ENCODE results near the gene SDHAF3.
"Not testable (repeated sequence)": the region's sequence is repeated elsewhere in the genome, so short reads cannot be mapped to it uniquely, and the experiment has no call there.

SDHAF3 gene

DNA sequence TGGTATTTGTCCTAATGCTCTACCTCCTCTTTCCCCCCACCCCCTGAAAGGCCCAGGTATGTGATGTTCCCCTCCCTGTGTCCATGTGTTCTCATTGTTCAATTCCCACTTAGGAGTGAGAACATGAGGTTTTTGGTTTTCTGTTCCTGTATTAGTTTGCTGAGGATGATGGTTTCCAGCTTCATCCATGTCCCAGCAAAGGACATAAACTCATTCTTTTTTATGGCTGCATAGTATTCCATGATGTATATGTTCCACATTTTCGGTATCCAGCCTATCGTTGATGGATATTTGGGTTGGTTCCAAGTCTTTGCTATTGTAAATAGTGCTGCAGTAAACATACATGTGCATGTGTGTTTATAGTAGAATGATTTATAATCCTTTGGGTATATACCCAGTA is 5.6 kb downstream of the SDHAF3 start:
- not testable (repeated sequence) for DNase-seq (ENCODE audit: low read depth)

DNA sequence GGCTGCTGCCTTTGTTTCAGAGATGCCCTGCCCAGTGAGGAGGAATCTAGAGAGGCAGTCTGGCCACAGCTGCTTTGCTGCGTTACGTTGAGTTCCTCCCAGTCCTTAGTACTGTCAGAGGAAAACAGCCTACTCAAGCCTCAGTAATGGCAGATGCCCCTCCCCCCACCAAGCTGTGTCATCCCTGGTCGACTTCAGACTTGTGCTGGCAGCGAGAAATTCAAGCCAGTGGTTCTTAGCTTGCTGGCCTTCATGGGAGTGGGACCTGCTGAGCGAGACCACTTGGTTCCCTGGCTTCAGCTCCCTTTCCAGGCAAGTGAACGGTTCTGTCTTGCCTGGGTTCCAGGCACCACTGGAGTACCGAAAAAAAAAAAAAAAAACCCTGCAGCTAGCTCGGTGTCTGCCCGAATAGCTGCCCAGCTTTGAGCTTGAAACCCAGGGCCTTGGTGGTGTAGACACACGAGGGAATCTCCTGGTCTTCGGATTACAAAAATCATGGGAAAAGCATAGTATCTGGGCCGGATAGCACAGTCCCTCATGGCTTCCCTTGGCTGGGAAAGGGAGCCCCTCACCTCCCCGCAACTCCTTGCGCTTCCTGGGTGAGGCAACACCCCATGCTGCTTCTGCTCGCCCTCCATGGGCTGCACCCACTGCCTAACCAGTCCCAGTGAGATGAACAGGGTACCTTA is 9.1 kb downstream of the SDHAF3 start:
- DNase-seq (ENCODE audit: low read depth), result peak; percentile 41

DNA sequence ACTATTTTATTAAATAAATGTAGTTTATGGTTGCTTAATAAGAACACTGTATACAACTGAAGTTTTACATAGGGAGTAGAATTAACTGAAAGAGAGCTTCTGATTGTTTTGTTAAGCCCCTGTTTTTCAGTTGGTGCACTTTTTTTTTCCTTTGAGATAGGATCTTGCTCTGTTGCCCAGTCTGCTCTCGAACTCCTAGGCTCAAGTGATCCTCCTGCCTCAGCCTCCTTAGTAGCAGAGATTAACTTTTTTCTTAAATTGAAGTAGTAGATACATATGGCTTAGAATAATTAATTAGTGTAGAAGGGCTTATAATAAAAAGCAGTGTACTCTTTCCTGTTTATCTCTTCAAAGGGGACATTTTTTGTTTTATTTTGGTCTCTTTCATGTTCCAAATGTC is 11.2 kb downstream of the SDHAF3 start:
- no peak for DNase-seq (ENCODE audit: low read depth)

DNA sequence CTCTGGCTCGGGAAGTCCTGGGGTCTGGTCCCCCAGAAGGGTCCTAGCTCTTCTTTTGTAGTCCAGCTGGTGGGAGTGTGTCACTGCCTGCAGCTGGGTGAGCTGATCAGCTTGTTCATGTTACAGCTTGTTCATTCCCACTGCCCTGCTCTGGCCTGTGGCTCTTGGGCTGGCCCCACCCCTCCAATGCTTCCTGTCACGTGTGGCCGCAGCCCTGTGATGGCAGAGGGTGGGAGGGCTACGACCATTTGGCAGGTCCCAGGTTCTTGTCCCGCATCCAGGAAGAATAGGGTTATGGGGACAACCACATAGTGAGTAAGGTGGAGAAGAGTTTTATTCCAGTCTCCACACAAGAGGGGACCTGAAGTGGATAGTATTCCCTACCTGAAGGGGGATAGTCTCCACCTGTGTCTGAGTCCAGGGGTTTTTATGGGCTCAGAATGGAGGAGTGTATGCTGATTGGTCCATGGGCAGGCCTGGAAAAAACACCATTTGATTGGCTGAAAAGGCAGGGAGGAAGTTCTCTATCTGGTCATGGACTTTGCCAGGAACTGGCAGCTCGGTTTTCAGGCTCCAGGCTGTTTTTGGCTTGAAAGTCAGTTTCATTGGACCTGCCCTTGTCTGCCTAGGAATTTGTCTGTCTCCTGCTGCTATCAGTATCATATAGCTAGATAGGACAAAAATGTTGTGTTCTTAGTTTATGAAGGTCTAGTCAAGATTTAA is 13.1 kb downstream of the SDHAF3 start:
- DNase-seq (ENCODE audit: low read depth), result peak; percentile 15

DNA sequence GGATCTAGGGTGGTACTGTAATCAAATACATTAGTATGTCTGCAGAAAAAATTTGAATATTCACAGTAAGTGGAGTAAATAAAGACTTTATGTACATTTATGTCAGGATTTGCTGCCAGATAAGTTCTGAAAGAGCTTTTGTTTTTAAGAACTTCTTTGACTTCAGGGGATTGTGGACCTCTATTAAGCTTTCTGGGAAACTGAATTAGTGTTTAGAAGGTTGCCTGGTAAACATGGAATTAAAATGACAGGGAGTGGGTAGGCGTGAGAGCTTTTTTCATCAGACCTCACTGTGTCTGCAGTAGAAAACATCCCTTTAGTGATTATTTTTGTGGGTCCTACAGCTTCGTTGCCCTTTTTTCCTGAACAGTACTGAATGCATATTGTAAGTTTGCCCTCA is 15.7 kb downstream of the SDHAF3 start:
- DNase-seq (ENCODE audit: low read depth), result no peak

DNA sequence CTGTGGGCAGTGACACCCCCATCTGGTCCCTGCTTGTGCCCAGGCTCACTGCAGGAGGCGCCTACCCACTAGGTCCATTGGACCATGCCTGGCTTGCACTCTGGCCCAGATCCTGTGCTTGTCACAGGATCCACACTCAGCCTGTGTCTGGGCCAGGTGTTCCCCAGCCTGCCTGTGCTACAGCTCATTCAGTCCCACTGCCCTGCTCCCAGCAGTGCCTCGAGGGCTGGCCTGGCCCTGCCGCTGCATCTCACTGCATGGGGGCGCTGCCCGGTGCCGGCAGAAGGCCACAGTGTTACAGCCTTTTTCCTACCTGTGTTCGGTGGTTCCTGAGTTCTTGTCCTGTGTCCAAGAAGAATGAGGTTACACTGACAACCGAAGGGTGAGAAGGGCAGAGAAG is 21.3 kb downstream of the SDHAF3 start:
- no peak for DNase-seq (ENCODE audit: low read depth)

DNA sequence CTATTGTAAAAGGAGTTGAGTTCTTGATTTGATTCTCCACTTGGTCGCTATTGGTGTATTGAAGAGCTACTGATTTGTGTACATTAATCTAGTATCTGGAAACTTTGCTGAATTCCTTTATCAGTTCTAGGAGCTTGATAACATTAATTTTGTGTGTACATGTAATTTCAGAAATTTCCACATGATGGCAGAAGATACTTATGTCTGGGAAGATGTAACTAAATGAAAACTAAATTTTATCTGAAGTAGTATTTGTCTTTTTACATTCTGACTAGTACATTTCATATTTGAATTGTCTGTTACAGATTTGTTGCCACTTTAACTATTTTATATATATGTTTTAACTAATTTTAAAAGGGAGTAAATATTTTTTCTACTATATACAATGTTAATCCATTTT is 27.6 kb downstream of the SDHAF3 start:
- peak; percentile 52 for DNase-seq (ENCODE audit: low read depth)

DNA sequence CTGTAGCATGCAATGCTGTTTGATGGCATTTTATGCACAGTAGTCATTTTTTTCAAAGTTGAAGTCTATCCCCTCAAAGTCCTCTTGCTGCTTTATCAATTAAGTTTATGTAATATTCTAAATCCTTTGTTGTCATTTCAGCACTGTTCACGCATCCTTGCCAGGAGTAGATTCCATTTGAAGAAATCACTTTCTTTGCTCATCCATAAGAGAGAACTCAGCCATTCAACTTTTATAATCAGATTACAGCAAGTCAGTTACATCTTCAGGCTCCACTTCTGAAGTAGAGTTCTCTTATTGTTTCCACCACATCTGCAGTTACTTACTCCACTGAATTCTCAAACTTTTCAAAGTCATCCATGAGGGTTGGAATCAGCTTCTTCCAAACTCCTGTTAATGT is 32.3 kb downstream of the SDHAF3 start:
- DNase-seq (ENCODE audit: low read depth), result no peak

DNA sequence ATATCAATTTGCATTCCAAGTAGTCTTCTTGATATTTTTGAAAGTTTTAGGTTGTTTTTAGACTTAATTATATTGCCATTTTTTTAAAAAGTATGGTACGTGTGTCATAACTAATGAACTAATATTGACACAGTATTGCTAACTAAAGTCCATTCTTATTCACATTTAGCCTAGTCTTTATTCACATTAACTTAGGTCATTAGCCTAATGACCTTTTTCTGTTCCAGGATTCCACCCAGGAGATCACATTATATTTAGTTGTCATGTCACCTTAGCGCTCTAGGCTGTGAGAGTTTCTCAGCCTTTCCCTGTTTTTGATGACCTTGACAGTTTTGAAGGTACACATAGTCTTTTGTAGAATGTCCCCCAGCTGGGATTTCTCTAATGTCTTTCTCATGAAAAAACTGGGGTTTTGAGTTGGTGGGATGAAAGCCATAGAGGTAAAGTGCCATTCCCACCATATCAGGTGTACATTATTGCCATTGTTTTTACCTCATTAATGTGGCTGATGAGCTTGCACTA is 38.5 kb downstream of the SDHAF3 start:
- DNase-seq (ENCODE audit: low read depth), result no peak

DNA sequence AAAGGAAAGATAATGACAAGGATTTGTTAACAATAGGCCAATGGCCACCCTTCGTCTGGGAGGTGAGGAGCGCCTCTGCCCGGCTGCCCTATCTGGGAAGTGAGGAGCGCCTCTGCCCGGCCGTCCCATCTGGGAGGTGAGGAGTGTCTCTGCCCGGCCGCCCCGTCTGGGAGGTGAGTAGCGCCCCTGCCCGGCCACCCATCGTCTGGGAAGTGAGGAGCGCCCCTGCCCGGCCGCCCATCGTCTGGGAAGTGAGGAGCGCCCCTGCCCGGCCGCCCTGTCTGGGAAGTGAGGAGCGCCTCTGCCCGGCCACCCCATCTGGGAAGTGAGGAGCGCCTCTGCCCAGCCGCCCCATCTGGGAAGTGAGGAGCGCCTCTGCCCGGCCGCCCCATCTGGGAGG is 42.5 kb downstream of the SDHAF3 start:
- not testable (repeated sequence) for DNase-seq (ENCODE audit: low read depth)

DNA sequence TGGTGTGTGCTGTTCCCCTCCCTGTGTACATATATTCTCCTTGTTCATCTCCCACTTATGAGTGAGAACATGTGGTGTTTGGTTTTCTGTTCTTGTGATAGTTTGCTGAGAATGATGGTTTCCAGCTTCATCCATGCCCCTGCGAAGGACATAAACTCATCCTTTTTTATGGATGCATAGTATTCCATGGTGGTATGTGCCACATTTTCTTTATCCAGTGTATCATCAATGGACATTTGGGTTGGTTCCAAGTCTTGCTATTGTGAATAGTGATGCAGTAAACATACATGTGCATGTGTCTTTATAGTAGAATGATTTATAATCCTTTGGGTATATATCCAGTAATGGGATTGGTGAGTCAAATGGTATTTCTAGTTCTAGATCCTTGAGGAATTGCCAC is 44.1 kb downstream of the SDHAF3 start:
- DNase-seq (ENCODE audit: low read depth), result not testable (repeated sequence)

DNA sequence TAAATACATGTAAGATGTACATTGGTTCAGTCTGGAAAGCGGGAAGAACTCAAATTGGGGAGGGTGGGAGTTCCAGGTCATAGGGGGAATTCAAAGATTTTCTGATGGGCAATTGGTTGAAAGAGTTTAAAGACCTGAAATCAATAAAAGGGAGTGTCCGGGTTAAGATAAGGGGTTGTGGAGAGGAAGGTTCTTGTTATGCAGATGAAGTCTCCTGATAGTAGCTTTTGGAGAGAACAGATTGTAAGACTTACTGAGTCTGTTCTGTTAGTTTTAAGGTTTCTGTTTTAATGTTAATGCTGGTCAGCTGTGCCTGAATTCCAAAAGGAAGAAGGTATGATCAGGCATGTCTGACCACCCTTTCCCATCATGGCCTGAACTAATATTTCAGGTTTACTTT is 48.8 kb downstream of the SDHAF3 start:
- DNase-seq (ENCODE audit: low read depth), result no peak

DNA sequence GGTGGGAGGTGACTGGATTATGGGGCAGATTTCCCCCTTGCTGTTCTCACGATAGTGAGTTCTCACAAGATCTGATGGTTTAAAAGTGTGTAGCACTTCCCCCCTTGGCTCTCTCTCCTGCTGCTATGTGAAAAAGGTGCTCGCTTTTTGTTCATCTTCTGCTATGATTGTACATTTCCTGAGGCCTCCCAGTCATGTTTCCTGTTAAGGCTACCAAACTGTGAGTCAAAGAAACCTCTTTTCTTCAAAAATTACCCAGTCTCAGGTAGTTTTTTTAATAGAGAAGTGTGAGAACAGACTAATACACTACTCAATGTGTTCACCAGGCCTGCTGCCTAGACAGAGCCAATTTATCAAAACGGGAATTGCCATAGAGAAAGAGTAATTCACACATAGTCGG is 49.7 kb downstream of the SDHAF3 start:
- DNase-seq (ENCODE audit: low read depth), result no peak

DNA sequence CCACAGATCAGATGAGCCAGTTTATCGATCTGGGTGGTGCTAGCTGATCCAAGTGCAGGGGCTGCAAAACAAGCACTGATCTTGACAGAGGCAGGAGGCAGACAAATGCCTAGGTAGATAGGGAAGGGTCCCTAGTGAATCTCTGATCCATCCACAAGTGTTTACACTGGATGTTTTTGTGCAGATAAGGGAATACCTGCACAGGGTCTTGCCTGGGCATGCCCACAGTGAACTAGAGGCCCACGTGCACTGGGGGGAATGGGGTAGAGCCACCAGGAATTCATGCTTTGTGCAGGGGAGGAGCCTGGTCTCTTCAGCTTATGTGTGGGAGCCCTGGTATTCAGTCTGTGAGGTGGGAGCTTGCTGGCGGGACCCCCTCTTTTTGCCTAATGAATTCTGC is 50.3 kb downstream of the SDHAF3 start:
- DNase-seq (ENCODE audit: low read depth), result no peak

DNA sequence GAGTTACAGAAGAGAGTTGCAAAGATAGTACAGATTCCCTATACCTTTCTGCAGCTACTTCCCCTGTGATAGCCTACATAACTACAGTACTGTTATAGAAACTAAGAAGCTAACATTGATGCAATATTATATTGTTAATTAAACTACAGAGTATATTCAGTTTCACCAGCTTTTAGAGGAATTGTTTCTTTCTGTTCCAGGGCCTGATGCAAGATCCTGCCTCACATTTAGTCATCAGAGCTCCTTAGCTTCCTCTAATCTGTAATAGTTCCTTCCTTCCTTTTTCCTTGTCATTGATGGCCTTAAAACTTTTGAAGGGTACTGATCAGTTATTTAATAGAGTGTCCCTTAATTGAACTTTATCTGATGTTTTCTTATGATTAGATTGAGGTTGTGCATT is 56.8 kb downstream of the SDHAF3 start:
- DNase-seq (ENCODE audit: low read depth), result no peak

DNA sequence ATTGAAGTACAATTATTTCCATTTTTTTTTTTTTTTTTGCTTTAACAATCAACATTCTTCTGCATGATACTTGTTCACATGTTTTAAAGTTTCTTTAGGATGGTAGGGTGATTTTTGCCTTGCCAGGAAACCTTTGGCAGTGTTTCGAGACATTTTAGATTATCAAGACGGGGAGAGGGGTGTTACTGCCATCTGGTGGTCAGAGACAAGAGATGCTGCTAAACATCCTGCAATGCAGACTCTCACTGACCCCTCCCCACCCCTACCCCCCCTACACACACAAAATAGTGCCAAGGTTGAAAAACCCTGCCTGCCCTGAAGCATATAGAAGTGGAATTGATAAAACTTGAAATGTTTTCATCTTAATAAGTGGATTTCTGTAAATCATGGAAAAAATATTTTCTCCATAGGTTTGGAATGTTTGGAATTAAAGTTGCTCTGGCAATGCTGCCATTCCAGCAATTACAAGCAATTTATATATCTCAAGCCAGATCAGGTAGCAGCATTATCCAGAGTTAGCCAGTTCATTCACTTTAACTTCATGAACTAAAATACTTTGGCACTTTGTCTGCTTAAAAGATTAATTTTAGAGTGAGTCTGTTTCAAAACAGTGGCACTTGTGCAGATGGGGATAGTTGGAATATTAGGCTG is 62.1 kb downstream of the SDHAF3 start:
- DNase-seq (ENCODE audit: low read depth), result peak; percentile 67

DNA sequence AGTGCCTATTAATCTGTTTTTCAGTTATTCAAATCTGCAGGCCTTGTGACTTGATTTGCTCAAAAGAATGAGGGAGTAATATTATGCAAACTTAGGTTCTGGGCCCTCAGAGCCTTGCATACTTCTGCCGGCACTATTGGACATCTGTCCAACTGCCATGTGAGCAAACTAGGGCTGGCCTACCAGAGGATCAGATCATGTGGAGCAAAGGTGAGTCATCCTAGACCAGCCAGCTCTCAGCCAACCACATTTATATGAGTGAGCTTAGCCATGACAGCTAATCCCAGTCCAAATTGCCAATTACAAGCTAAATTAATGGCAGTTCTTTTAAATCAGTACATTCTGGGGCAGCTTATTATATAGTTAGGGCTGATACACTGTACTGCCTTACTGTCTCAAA is 69.6 kb downstream of the SDHAF3 start:
- DNase-seq (ENCODE audit: low read depth), result peak; percentile 53

DNA sequence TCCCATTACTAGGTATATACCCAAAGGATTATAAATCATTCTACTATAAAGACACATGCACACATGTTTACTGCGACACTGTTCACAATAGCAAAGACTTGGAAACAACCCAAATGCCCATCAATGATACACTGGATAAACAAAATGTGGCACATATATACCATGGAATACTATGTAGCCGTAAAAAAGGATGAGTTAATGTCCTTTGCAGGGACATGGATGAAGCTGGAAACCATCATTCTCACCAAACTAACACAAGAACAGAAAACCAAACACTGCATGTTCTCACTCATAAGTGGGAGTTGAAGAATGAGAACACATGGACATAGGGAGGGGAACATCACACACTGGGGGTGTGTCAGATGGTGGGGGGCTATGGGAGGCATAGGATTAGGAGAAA is 78.7 kb downstream of the SDHAF3 start:
- not testable (repeated sequence) for DNase-seq (ENCODE audit: low read depth)

DNA sequence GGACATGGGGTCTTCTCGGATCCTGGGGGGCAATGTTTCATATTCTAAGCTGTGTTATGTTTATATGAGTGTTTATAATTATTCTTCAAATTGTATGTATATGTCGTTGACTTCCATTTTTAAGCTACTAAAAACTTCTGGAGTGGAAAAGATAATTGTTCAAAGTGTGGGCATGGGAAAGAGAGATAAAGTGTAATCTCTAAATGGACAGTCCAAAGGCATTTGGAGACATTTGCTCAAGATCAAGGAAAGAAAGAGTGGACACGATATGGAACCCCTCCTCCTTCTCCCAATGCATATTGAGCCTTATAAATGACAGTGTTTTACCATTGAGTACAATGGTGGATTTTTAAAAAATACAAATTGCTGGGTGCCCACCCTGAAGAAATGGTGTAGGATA is 81.1 kb downstream of the SDHAF3 start:
- DNase-seq (ENCODE audit: low read depth), result no peak

DNA sequence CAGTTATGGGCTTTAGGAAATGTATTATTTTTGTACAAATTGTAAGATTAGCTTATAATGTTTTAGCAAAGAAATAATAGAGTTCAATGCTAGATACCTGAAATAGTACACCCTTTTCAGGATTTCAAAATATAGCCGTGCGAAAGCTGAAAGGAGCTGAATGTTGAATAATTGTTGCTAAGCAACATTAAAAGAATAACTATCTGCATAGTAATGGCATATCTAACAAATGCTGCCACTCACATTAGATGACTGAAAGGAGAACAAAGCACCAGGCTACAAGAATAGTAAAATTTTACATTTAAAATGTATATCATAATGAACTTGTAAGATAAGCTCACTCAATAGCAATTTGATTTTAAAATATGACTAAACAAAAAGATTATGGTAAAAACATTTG is 82.5 kb downstream of the SDHAF3 start:
- DNase-seq (ENCODE audit: low read depth), result no peak

DNA sequence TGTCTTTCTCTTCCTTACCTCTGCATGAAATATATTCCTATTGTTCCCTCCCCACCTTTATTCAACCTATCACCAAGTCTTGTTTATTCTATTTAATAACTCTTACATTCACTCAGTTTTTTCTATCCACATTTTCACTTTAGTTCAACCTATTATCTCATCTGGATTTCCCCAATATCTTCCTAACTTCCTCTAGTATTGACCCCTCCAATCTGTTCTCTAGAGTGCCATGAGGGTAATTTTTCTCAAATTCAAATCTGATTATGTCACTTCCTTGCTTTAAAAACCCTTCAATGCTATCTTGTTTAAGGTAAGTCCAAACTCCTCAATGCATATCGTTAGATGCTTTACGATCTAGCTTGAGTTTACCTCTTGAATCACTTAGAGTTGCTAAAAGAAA is 86.5 kb downstream of the SDHAF3 start:
- DNase-seq (ENCODE audit: low read depth), result no peak

DNA sequence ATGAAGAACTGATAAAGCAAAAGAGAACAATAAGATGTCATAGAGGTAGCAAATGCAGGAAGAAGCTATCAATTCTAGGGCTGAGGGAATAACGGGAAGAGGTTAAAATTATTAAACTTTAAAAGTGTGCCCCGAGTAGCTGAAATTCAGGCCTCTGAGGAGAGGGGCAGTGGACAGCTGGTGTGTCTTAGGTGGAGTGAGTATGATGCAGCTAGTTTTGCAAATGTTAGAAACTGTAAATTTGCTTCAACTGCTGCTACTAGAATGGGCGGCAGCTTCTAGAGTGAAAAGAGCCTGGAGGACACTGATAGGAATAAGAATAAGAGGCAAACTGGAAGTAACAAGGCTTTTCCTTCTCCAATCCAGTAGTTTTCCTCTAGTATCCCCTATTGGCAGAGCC is 87.3 kb downstream of the SDHAF3 start:
- DNase-seq (ENCODE audit: low read depth), result no peak

DNA sequence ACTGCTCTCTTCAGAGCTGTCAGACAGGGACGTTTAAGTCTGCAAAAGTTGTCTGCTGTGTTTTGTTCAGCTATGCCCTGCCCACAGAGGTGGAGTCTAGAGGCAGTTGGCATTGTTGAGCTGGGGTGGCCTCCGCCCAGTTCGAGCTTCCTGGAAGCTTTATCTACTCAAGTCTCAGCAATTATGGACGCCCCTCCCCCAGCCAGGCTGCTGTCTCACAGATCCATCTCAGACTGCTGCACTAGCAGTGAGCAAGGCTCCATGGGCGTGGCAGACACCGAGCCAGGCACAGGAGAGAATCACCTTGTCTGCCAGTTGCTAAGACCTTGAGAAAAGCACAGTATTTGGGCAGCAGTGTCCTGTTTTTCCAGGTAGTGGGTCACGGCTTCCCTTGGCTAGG is 98.1 kb downstream of the SDHAF3 start:
- no peak for DNase-seq (ENCODE audit: low read depth)

All from EH (cell line).